DMS53 (cell line): ENCODE data around the gene ACTG1.
A peak's percentile ranks its signal among the peaks of the same experiment; 100 is the strongest.

Source experiments
- DNase-seq: peaks from one replicate; lab custom pipeline; 2025; lab: John Stamatoyannopoulos, UW

Gene ACTG1

DNA sequence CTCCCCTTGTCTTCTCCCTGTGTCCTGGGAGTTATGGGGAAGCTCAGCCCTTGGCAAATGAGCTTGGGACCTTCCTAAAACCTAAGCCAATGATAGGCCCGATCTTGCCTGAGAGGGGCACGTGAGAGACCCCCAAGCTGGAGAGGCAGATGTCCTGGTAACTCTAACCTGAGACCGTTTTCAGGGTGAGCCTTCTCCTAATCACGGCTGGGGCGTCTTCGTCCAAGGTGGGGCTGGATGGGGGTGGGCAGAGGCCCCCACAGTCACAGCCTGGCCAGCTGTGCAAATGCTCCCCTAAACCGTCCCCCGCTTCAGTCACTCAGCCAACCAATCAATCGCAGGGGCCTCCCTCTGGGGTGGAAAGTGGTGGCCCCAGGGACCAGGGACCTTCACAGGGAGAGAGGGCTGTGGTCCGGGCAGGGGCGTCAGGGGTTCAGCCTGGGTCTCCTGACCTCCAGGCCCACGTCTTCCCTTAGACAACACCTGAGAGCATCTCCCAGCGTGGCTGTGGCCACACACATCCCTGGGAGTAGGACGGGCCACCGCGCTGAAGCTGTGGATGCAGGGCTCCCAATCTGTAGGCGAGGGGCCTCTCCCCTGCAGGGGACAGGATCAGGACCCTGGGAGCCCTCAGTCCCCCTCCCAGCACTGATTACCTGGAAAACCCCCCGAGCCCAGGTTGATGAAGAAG is 30.6 kb downstream of the ACTG1 start:
- no peak for DNase-seq

DNA sequence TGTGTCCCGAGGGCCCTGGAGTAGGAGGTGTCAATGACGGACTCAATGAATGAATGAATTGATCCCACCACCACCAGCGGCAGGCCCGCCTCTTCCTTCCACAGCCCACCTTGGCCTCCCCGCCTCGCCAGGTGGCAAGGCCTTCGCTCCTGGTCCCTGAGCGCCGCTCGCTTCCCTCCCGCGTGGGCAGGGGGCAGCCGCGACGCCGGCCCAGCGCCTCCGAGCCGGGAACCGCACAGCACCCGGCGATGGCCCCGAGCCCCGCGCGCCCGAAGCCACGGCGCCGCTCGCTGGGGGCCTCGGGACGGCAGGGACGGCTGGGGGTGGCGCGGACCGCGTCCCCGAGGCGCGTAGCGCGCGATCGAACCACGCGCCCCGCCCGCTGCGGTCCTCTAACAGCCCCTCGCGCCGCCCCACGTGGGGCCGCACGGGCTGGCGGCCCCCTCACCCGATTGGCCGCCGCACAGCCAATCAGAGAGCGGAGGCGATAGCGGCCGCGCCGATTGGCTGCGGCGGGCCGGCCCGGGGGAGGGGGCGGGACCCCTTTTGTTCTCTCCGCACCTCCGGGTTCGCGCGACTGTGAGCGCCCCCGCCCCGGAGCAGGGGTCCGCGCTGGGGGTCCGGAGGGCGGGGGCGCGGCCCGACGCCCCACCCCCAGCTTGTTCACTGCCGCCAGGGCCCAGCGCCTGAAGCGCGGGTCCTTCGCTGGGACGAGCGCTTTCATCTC is 31.4 kb downstream of the ACTG1 start:
- peak; percentile 93 for DNase-seq

DNA sequence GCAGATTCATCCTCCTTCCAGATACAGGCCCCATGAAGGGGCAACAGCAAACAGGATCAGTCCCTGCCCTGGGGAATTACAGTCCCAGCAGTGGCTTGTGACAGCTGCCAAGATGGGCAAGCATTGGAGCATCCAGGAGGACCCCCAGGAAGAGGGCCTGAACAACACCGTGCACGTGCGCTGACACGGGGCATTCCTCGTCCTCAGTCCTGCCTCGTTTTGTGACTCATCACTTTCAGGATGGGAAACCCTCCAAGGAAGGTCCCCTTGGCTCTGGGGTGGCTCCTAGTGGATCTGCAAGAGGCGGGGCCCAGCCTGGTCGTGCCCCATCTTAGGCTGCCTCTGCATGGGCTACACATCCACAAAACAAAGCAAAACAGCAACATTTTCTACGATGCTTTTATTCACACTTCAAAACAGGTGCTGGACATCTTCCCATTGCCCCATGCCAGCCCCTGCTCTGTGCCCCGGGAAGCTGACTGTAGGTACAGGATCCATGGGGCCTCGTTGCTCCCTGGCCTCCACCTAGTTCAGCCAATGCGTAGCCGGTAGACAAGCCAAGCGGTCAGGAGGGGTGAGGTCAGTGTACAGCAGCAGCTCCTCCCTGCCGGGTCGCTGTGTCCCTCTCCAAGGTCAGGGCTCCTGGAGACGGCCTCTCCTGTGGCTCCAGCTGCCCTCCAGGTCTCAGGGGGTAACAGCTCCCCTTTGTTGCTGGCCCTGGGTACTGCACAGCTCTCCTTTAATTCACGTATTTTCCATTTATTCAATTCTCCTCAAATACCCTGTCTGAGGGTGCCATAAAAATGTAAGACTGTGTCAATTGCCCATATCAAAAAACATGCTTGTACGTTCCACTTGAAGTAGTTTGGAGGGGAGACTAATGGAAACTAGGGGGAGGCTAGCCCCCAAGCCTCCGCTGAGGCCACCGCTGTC is 32.2 kb downstream of the ACTG1 start:
- DNase-seq: no peak

DNA sequence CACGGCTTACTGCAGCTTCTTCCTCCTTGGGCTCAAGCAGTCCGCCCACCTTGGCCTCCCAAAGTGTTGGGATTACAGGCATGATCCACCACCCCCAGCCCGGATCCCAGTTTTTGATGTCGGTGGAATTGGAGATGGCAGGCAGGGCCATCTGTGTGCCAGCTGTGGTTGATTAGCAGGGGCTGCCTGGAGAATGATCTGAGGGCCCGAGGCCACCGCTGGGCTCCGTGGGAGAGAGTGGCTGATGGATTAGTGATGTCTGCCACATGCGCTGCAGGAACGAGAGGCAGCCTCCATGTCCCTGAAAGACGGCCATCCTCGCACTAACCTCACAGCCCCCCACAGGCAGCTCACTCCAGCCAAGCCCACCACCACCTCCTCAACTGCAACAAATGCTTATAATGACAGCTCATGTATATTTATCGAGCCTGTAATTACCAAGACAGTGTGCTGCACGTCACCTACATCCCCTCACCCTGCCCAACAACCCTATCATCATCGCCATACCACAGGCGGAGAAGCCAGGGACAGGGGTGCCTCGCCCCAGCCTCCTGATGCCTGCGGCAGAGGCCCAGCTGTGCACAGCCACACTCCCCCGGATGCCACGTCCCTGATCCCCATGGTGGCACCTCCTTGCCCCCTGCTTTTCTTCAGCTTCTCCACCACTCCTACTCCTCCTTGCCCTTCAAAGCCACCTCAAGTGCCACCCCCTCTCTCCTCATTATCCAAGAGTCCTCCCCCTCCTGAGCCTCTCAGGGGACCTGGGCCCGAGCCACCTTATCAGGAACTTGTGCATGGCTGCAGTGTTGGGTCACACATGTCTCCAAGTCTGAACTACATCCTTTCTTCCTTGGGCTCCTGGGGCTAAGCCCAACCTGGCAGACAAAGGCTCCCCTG is 33.2 kb downstream of the ACTG1 start:
- DNase-seq: no peak

DNA sequence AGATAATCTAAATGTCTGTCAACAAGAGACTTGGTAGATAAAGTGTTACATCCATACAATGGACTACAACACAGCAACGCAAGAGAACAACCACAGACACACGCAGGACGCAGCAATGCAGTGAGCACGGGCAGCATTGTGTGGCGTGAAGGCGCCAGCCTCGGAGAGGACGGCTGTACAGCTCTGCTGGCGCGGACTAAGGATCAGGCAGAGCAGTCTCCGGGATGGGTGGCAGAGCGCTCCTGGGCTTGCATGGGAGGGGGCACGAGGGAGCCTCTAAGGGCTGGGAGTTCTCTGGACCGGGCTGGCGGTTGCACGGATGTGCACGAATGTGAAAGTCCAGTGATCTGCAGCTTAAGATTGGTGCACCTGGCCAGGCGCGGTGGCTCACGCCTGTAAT is 34.5 kb downstream of the ACTG1 start:
- DNase-seq: no peak

DNA sequence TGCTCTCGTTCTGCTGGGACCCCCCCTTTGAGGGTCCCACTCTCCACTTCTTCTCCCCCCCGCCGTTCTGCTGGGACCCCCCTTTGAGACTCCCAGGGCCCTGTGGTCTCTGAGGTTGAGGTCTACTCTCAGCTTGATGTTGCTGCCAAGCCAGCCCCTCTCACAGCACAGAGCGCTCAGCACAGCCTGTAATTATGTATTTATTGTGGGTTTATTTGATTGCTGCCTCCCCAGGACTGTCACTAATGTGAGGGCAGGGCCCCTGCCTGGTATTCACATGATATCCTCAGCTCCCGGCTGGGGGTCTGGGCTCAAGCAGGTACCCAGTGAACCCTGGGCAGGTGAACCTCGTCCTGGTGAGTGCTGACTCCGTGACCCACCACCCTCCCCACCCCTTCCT is 35.4 kb downstream of the ACTG1 start:
- no peak for DNase-seq

DNA sequence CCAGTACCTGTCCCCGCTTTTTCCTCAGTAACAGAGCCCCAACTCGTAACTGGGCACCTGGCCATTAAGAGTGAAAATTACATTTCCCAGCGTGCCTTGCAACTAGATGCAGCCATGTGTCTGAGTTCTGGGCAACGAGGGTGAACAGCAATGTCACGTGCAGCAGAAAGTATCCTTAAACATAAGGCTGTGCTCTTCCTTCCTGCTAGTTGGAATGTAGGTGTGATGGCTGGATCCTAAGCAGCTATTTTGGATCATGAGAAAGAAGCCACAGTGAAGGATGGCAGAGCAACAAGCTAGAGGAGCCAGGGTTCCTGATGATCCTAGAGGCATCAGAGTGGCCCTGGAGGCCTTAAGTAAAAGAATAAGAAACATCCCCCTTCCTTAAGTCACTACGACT is 36.0 kb downstream of the ACTG1 start:
- DNase-seq: no peak

DNA sequence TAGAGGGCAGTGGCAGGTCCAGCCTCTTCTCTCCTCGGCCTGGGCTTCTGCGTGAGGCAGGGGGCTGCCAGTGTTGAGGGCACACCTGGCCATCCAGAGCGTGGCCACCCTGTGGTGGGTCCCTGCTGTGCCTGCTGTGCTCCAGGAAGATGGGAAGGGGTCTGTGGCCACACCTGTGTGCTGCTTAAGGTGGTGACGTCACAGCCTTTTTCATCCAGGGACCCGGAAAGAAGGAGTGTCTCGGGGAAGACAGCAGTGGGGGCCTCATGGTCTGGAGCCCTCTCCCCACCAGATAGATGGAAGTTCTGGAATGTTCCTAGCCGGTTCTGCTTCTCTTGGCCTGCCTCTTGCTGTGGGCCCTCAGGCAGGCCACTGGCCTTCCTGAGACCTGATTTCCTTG is 36.5 kb downstream of the ACTG1 start:
- no peak for DNase-seq

DNA sequence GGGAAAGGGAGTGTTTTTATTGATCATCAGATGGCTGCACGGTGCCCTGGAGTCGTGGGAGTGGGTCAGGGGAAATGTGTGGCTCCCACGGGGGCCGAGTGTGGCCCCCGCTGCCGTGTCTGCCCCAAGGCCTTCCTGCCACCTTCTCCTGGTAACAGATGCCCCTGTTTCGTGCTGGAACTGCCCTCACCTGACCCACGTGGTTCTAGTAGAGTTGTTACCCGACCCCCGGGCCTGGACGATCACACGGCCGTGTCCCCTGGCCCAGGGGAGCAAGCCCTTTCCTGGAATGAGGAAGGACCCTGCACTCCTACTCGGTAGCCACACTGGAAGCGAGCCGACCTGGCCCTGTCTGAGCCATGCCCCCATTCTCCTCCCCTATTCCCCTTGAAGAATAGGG is 37.6 kb downstream of the ACTG1 start:
- no peak for DNase-seq

DNA sequence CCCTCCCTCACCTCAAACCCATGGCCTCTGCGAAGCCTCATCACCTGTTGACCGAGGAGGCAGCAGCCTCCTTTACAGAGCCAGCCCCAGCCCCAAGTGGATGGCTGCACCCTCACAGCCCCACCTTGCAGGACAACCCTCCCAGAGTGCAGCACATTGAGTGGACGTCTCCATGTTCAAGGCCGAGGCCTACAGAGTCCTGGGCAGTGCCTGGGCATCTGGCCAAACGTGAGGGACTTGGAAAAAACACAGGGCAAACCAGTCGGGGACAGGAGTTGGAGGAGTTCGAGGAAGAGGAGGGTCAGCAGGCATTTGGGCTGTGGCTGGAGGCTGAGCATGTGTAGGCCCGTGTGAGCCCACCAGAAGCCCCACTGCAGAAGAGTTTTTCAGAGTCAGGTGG is 39.6 kb downstream of the ACTG1 start:
- DNase-seq: no peak

DNA sequence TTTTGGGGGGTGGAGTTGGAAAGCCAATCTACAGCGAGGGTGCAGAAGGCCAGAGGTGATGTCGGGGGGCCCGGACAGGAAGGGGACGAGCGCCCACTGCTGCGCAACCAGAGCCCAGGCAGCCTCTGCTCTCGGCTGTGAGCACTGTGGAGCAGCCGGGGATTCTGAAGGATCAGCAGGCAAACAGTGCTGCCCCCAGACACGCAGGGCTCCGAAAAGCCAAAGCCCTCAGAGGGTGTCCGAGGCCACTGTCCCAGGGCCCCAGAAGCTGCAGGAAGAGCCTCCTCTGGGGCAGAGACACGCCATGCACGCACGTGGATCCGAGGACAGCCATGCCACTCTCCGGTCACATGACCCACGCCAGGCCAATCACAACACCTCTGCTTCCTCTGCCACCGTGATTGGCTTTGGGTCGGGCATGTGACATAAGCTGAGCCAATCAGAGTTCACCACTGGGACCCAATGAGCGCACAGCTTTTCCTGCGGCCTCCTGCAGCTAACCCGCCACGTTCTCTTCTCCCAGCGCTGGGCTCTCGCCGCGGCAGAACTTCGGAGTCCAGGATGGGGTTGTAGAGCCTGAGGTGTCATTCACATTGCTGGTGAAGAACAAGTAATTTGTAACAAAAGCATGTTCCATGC is 40.7 kb downstream of the ACTG1 start:
- DNase-seq: peak; percentile 36

DNA sequence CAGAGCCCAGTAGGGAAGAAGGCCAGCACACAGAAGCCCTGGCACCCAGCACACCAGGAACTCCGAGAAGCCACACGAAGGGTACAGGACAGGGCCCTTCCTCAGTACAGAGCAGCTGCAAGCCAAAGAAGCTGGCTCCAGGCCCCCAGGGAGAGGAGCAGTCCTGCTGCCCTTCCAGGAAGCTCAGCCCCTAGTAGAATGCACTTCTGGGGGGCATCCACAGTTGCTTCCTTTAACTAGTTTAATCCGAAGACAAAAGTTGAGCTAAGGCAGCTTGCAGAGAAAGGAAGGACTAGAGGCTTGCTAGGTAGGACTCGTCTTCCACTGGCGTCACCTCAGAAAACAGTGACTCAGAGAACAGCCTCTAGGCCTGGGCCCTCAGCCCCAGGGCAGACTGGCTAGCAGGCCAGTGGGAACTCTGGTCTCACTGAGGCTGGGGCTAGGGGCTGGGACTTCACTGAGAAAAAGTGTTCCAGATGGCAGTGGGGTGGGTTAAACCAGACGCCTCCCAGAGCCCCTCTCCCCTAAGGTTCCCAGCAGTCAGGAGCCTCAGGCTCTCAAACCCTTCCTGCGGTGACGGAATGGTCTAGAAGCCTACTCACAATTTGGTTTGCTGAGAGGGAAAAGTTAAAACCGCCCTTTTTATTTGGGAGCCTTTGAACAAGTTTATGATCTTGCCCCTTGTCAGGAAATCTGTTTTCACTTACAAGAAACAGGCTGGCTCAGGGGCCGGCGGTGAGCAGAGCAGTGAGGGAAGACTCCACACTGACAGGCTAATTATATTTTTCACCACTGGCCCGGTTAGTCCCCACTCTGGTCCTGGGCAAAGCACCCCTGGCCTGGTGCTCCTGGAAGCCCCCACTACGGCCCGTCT is 41.4 kb downstream of the ACTG1 start:
- no peak for DNase-seq

DNA sequence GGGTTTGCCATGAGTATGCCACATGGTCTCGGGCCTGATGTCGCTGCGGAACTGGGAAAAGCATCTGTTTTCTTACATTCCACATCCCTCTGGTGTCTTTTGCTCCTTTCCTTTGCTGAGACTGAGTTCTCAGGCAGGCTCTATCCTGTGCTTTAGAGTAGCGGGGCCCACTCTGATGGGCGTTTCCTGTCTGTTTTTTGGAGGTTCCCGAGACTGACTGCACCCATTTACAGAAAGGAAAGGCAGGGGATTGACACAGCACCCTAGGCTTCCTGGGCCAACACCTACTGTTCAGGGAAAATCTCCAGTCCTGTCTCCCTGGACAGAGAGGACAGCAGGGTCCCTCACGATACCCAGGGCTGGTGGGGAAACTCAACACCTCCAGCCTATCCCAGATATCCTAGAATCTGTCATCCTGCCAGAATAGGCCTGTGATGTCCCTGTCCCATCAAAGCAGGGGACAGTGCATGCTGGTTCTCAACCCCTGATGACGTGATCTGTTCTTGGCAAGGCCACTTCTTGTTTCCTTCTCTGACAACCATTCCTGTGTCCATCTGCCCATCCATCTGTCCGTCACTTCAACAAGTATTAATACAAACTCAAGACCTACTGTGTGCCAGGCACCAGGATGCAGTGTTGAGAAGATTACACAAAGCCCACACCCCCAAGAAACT is 42.2 kb downstream of the ACTG1 start:
- no peak for DNase-seq

DNA sequence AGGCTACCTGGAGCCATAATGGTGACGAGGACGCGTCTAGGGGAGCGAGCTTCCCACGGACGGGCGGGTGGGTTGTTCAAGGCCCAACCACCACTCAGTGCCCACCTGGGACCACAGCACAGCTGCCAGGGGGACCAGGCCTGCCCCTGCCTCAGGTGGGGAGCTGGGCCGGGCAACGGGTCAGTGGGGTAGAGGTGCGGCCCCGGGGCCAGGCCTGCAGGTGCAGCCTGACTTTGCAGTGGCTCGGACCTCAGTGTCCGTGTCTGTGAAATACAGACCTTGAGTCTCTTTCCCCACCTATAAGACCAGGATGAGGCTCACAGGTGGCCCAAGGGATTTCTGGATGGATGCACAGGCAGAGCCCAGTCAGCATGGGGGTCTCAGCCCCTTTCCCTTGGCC is 43.3 kb downstream of the ACTG1 start:
- DNase-seq: no peak

DNA sequence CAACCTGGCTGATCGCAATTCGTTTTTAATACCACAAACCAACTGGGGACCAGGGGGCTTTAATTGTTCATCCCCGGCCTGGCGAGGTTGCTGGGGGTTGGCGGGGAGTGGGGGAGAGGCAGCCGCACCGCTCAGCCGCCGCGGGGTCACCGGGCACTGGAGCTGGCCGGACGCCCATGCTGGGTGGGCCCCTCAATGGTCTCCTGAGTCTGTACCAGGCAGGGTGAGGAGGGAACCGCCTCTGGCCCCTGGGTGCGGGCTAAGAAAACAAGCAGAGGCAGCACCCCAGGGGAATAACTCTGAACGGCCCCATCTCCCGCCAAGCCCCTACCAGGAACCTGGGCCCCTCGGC is 43.9 kb downstream of the ACTG1 start:
- no peak for DNase-seq

DNA sequence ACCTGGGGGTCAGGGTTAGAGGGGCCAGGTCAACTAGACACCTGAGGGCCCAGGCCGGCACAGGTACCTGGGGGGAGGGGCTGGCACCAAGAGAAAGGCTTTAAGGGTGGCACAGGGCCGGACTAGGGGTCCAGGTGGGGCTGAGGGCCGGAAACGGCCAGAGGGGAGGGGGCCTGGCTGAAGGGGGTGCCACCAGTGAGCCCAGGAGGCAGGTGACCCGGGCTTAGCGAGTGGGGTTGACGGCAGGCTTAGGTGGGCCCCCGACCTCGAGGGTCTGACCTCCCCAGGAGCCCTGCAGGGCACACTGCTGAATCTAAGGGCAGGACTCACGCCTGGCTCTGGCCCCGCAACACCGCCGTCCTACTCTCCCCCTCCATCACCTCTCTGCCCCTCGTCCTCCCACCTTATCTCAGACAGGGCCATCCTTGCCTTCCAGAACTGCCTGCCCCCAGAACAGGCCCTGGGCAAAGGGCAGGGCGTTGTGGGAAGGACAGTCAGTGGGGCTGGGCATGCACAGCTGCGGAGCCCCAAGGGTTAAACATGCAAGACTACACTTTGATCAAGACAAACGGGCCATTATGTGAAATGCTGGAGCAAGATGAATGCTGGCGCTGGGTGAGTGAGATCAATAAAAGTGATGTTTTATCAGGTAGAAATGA is 44.4 kb downstream of the ACTG1 start:
- DNase-seq: no peak

DNA sequence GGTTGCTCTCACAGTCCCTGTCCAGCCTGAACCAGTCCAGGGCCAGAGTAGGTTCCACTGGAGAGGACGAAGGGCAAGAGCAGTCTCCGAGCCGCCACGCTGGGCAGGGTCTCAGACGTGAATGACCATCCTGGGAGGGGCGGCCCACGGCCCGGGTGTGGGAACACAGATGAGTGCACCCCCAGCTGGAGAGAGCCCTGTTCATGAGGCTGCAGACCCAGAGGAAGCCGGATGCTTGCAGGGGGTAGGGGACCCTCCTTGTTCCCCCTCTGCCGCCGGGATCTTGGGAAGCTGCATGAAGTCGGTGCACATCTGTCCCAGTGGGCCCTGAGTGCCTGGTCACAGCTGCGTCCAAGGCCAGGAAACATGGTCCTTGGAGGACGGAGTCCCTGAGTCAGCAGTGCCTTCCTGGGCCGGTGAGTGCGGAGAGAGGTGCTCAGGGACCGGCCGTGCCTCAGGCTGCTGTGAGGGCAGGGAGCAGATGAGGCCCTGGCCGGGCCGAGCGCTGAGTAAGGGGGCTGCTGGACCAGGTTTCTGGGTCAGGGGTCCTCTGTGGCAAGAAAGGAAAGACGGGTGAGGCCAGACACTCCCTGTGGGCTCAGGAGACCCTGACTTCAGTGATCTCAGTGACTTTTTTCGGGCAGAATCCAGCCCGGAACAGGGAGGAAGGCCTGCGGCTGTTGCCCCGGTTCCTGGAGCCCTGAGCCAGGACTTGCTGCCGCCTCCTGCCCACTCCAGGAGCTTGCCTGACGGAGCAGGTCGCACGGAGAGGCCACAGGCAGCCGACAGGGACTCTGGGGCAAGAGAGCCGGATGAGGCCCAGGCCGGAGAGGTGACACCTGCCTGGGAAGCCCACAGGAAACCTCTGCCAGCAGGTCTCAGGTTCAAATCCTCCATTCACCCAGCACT is 45.8 kb downstream of the ACTG1 start:
- DNase-seq: no peak

DNA sequence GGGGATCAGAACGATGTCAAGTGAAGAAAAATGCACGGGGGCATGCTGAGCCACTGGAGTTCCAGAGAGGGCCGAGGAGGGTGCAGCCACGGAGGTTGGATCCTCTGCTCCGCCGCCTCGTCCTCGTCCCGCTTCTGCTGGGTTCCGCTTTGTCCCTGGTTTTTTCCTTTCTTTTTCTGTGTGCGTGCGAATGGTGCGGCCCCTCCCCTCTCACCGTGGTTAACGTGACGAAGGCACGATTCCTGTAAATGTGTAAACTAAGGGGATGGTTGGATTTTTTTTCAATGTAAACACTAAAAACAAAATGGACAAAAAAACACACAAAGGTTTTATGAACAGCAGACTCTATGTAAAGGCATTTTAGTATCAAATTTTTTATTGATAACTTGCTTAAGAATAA is 46.7 kb downstream of the ACTG1 start:
- DNase-seq: peak; percentile 63
